Bronchial epithelial cell (primary cell): ENCODE results near the gene CRHBP. TPM values are rescaled to one million over a fixed set of nuclear protein-coding genes. Genes with fewer than 3 reads are reported as not detected.

ENCODE experiments used
- DNase-seq: peaks from one replicate; pipeline ENCODE4 v3.0.0-alpha.2; 2010; ENCODE audit warnings: low read depth
- FAIRE-seq: peaks from 2 replicates; lab custom pipeline; 2011; peaks lifted over from hg19 to GRCh38; lab: Jason Lieb, UNC
- H3K27me3 ChIP-seq: 2 replicates; pipeline ENCODE4 v1.5.1; 2011; ENCODE audit warnings: low read length; ENCODE audit not compliant: control insufficient read depth, insufficient read depth
- H3K36me3 ChIP-seq: 2 replicates; pipeline ENCODE4 v1.5.1; 2011; ENCODE audit warnings: low read length; ENCODE audit not compliant: control insufficient read depth, insufficient read depth
- H3K4me3 ChIP-seq: 2 replicates; pipeline ENCODE4 v1.5.1; 2011; ENCODE audit warnings: mild to moderate bottlenecking, low read depth, low read length, control low read depth
- CTCF ChIP-seq: IDR thresholded peaks from 2 replicates; pipeline ENCODE4 v1.5.1; 2011; ENCODE audit warnings: mild to moderate bottlenecking, moderate library complexity, low read length, control low read depth, inconsistent platforms; ENCODE audit not compliant: insufficient read depth, severe bottlenecking
- total RNA-seq: library from RNA; depleted of rRNA; stranded (reverse); fragments of >200 nt; gene quantifications from 2 replicates; pipeline ENCODE4 v1.2.1, GENCODE V29; 2014

CRHBP gene
- total RNA-seq, 1 donor from 2014 or later = not detected

GRCh38 chr5:76947082-76947503 lies 5.8 kb upstream of the CRHBP start:
- Histone ChIP-seq H3K36me3 (no peaks in the 10 kb centered on the region), H3K4me3 (no peak overlapping the region), H3K27me3 (no peaks in the 10 kb centered on the region)
- no peak for DNase-seq
- FAIRE-seq = no peak
- TF ChIP-seq CTCF = no peak

GRCh38 chr5:76953551-76954382 lies 922 bp downstream of the CRHBP start:
- Histone ChIP-seq H3K36me3 (no peaks in the 10 kb centered on the region), H3K27me3 (peaks cover 24% of the 10 kb centered on the region), H3K4me3 (no peak overlapping the region)
- no peak for DNase-seq
- no peak for TF ChIP-seq CTCF
- FAIRE-seq = no peak

- DNase-seq (no peak), FAIRE-seq (no peak)
- H3K36me3 ChIP-seq = no peaks in the 10 kb centered on the region
- H3K27me3 ChIP-seq = peaks cover 24% of the 10 kb centered on the region
- H3K4me3 ChIP-seq = no peak overlapping the region
- no peak for TF ChIP-seq CTCF
Measured at GRCh38 chr5:76954383-76954763, 1.5 kb downstream of the CRHBP start.

- no peak for TF ChIP-seq CTCF
- peaks cover 24% of the 10 kb centered on the region for H3K27me3 ChIP-seq
- DNase-seq = no peak
- H3K36me3 ChIP-seq = no peaks in the 10 kb centered on the region
- no peak for FAIRE-seq
- H3K4me3 ChIP-seq = no peak overlapping the region
Measured at GRCh38 chr5:76956033-76956432, 3.2 kb downstream of the CRHBP start.

- Histone ChIP-seq H3K27me3 (peaks cover 7% of the 10 kb centered on the region), H3K36me3 (no peaks in the 10 kb centered on the region), H3K4me3 (no peak overlapping the region)
- peak; percentile 63 for DNase-seq
- no peak for TF ChIP-seq CTCF
- no peak for FAIRE-seq
Measured at GRCh38 chr5:76958991-76959767, 6.3 kb downstream of the CRHBP start.
